Body of pancreas (tissue), 4 donors: Measurements from ENCODE around the gene FAM186B. TPM values are rescaled to one million over a fixed set of nuclear protein-coding genes. Genes with fewer than 3 reads are reported as not detected.

Source experiments
- ATAC-seq: fragments of 150-250 bp; one replicate; pipeline ENCODE4 v1.9.1; 2016
- DNase-seq, 4 donors: peaks; one replicate each; pipeline ENCODE4 v3.0.0-alpha.2; 2019
- H3K27ac ChIP-seq, 4 donors: fragments of 200-600 bp; sonication (generic); 1 replicate in 3 of 4; 2 replicates in 1 of 4; pipeline versions ENCODE4 v1.5.1 to v1.6.1; 2016 to 2019; ENCODE audit warnings: mild to moderate bottlenecking in 1 of 4, mixed read lengths in 1 of 4, moderate library complexity in 1 of 4
- H3K27me3 ChIP-seq, 2 donors: fragments of 200-600 bp; sonication (generic); one replicate each; pipeline ENCODE4 v1.6.0; 2016; ENCODE audit warnings: mild to moderate bottlenecking in 1 of 2
- H3K36me3 ChIP-seq, 2 donors: fragments of 200-600 bp; sonication (generic); replicated peaks in 1 of 2; 2 replicates each; pipeline ENCODE4 v1.5.1; 2016; ENCODE audit warnings: low read depth in 2 of 2; ENCODE audit not compliant: insufficient read depth in 1 of 2
- H3K4me1 ChIP-seq: fragments of 200-600 bp; sonication (generic); one replicate; pipeline ENCODE4 v1.6.0; 2016
- H3K4me3 ChIP-seq, 2 donors: fragments of 200-600 bp; sonication (generic); 1 replicate in 1 of 2; 2 replicates in 1 of 2; pipeline ENCODE4 v1.5.1; 2016 to 2019
- H3K9me3 ChIP-seq, 3 donors: fragments of 200-600 bp; sonication (generic); 1 replicate in 2 of 3; 2 replicates in 1 of 3; pipeline ENCODE4 v1.5.1; 2016
- POLR2A ChIP-seq, 3 donors: fragments of 450-650 bp; IDR thresholded peaks; one replicate each; pipeline ENCODE4 v1.6.1; 2016; ENCODE audit warnings: antibody characterized with exemption in 3 of 3, mild to moderate bottlenecking in 2 of 3
- WGBS, 2 donors: methylation state at CpG; one replicate each; pipeline ENCODE4 v1.1.5; 2017; 5-methylcytosine and 5-hydroxymethylcytosine counted together
- intact Hi-C: fragments of 100-400 bp; cut with DNase I; formaldehyde crosslinking; loops from one replicate; pipeline ENCODE4 v1.15.1; 2023
- total RNA-seq, 2 donors: library from RNA; depleted of rRNA; stranded (reverse); fragments of >200 nt; gene quantifications; one replicate each; pipeline ENCODE4 v1.1.0, GENCODE V29; 2016
- TF ChIP-seq, protein P1 (sequence below), 7 experiments: fragments of 450-650 bp in 4 of 7; fragments of 200-600 bp in 3 of 7; sonication (generic) in 3 of 7; IDR thresholded peaks; one replicate each; pipeline ENCODE4 v1.5.1; 2016 to 2019; ENCODE audit warnings: antibody characterized with exemption in 7 of 7

The FAM186B gene
- total RNA-seq, 2 donors from 2014 or later, result 0.78 TPM; not detected in 1

DNA sequence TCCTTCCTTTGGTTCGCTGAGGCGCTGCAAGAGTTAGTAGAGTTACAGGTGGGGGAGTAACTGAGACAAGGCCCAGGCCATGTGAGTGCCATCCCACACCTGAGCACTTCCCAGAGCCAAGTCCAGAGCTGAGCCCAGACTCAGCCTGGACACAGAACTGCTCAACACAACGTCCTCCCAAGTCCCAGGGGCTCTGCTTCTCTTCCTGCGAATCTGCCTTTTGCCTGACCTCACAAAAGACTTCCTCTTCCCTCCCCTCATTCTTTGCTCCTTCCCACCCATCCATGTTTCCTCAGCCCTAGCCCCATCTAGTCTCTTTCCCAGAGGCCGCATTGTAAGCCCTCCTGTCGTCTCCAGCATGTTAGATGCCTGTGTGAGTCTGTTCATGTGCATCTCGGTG lies 20.8 kb downstream of the FAM186B start:
- Histone ChIP-seq H3K9me3 (no peaks in the 10 kb centered on the region), H3K4me3 (no peak overlapping the region), H3K27me3 (no peaks in the 10 kb centered on the region), H3K27ac (no peak overlapping the region), H3K4me1 (peaks cover 11% of the 10 kb centered on the region), H3K36me3 (no peaks in the 10 kb centered on the region)
- ATAC-seq (no peak), DNase-seq (no peak)
- intact Hi-C loops, result no loop called here
- TF ChIP-seq, protein P1, sequence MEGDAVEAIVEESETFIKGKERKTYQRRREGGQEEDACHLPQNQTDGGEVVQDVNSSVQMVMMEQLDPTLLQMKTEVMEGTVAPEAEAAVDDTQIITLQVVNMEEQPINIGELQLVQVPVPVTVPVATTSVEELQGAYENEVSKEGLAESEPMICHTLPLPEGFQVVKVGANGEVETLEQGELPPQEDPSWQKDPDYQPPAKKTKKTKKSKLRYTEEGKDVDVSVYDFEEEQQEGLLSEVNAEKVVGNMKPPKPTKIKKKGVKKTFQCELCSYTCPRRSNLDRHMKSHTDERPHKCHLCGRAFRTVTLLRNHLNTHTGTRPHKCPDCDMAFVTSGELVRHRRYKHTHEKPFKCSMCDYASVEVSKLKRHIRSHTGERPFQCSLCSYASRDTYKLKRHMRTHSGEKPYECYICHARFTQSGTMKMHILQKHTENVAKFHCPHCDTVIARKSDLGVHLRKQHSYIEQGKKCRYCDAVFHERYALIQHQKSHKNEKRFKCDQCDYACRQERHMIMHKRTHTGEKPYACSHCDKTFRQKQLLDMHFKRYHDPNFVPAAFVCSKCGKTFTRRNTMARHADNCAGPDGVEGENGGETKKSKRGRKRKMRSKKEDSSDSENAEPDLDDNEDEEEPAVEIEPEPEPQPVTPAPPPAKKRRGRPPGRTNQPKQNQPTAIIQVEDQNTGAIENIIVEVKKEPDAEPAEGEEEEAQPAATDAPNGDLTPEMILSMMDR (IDR thresholded peaks at IDR 0.05), result no peak
- no peak for TF ChIP-seq POLR2A (IDR thresholded peaks at IDR 0.05)
- 83 to 84% methylated on average over 7 of the region's 7 CpGs for WGBS, 2 donors

- ATAC-seq (no peak), DNase-seq (no peak)
- H3K4me1 ChIP-seq, result peaks cover 11% of the 10 kb centered on the region
- no peaks in the 10 kb centered on the region for H3K36me3 ChIP-seq
- intact Hi-C loops, result no loop called here
- H3K27ac ChIP-seq, result no peak overlapping the region
- TF ChIP-seq, protein P1 (IDR thresholded peaks at IDR 0.05), result no peak
- no peak for TF ChIP-seq POLR2A (IDR thresholded peaks at IDR 0.05)
- H3K27me3 ChIP-seq, result no peaks in the 10 kb centered on the region
- H3K4me3 ChIP-seq, result no peak overlapping the region
- 73 to 81% methylated on average over 13 of the region's 13 CpGs for WGBS, 2 donors
- H3K9me3 ChIP-seq, result no peaks in the 10 kb centered on the region
These were observed 21.9 kb downstream of the FAM186B start for GRCh38 chr12:49583366-49584094.

DNA sequence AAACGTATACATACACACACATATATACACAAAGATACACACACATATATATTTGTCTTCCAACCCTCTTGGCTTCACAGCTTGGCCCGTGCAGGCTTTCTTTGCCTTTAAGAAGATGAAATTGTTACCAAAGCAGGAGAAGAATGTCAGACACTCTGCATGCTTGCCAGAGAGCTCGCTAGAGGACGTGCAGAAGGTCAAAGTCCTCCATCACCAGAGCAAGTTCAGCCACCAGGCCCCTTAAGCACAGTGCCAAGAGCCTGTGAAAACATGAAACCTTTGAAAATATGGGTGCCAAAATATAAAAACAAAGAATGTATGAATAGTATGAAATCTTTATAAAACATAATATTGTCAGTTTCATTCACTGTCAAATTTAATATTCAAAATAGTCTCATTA lies 22.6 kb downstream of the FAM186B start:
- Histone ChIP-seq H3K4me3 (no peak overlapping the region), H3K9me3 (no peaks in the 10 kb centered on the region), H3K27me3 (no peaks in the 10 kb centered on the region), H3K36me3 (no peaks in the 10 kb centered on the region), H3K4me1 (peaks cover 11% of the 10 kb centered on the region), H3K27ac (no peak overlapping the region)
- ATAC-seq (no peak), DNase-seq (peak in 1 of 4 donors; percentile 27)
- WGBS, 2 donors, result 33 to 40% methylated on average over 4 of the region's 4 CpGs
- TF ChIP-seq, protein P1 (IDR thresholded peaks at IDR 0.05), result no peak
- no peak for TF ChIP-seq POLR2A (IDR thresholded peaks at IDR 0.05)
- intact Hi-C loops, result no loop called here

- Histone ChIP-seq H3K4me1 (peaks cover 11% of the 10 kb centered on the region), H3K4me3 (no peak overlapping the region), H3K9me3 (no peaks in the 10 kb centered on the region), H3K27me3 (no peaks in the 10 kb centered on the region), H3K36me3 (no peaks in the 10 kb centered on the region), H3K27ac (no peak overlapping the region)
- ATAC-seq (no peak), DNase-seq (no peak)
- intact Hi-C loops, result no loop called here
- 79 to 95% methylated on average over 1 of the region's 1 CpG for WGBS, 2 donors
- TF ChIP-seq, protein P1 (IDR thresholded peaks at IDR 0.05), result no peak
- TF ChIP-seq POLR2A (IDR thresholded peaks at IDR 0.05), result no peak
These were observed 23.2 kb downstream of the FAM186B start for GRCh38 chr12:49582201-49582600.
